HG03354 (cell line): Measurements from ENCODE around the gene LRRC8A.
A peak's percentile ranks its signal among the peaks of the same experiment; 100 is the strongest.
"Not testable (repeated sequence)": the region's sequence is repeated elsewhere in the genome, so short reads cannot be mapped to it uniquely, and the experiment has no call there.

Experiments used
- ATAC-seq: cut with Tn5 transposase; IDR thresholded peaks from one replicate; pipeline ENCODE4 v1.9.1; 2021; ENCODE audit warnings: mild to moderate bottlenecking; ENCODE audit not compliant: unreplicated experiment, poor library complexity, severe bottlenecking

LRRC8A gene

GRCh38 chr9:128881884-128882676, at the start of gene LRRC8A, which contains the start of gene KYAT1:
LRRC8A (plus strand) TSS chr9:128882133; CDS start chr9:128907165, 25,032 bp downstream.
KYAT1 (minus strand) TSS chr9:128881950; CDS start chr9:128845405, 36,545 bp downstream.
- ATAC-seq: peak; percentile 89

- ATAC-seq: no peak
These were observed 48.2 kb upstream of the LRRC8A start for GRCh38 chr9:128833696-128834095.

- ATAC-seq: no peak
These were observed 46.4 kb upstream of the LRRC8A start for GRCh38 chr9:128835246-128836210.

- ATAC-seq: no peak
These were observed 45.3 kb upstream of the LRRC8A start for GRCh38 chr9:128836509-128837145.

- ATAC-seq: no peak
These were observed 43.6 kb upstream of the LRRC8A start for GRCh38 chr9:128838338-128838737.

- no peak for ATAC-seq
These were observed 41.4 kb upstream of the LRRC8A start for GRCh38 chr9:128840524-128840923.

- no peak for ATAC-seq
These were observed 40.0 kb upstream of the LRRC8A start for GRCh38 chr9:128841694-128842492.

- not testable (repeated sequence) for ATAC-seq
These were observed 38.8 kb upstream of the LRRC8A start for GRCh38 chr9:128843171-128843570.

GRCh38 chr9:128845186-128845931, 36.6 kb upstream of the LRRC8A start:
- no peak for ATAC-seq

GRCh38 chr9:128846680-128847030, 35.3 kb upstream of the LRRC8A start:
- ATAC-seq: no peak

GRCh38 chr9:128847803-128848202, 34.1 kb upstream of the LRRC8A start:
- no peak for ATAC-seq

GRCh38 chr9:128851024-128851423, 30.9 kb upstream of the LRRC8A start:
- ATAC-seq: not testable (repeated sequence)

GRCh38 chr9:128851779-128852600, 29.9 kb upstream of the LRRC8A start:
- not testable (repeated sequence) for ATAC-seq

GRCh38 chr9:128852646-128853045, 29.3 kb upstream of the LRRC8A start:
- ATAC-seq: not testable (repeated sequence)

GRCh38 chr9:128854454-128854853, 27.5 kb upstream of the LRRC8A start:
- ATAC-seq: not testable (repeated sequence)

GRCh38 chr9:128858476-128858875, 23.5 kb upstream of the LRRC8A start:
- ATAC-seq: not testable (repeated sequence)

- ATAC-seq: no peak
These were observed 21.0 kb upstream of the LRRC8A start for GRCh38 chr9:128860937-128861336.

GRCh38 chr9:128861501-128861900, 20.4 kb upstream of the LRRC8A start:
- ATAC-seq: no peak
